ENCODE results near the gene B4GALNT1. TPM values are rescaled to one million over a fixed set of nuclear protein-coding genes. Genes with fewer than 3 reads are reported as not detected.
"Not testable (repeated sequence)": the region's sequence is repeated elsewhere in the genome, so short reads cannot be mapped to it uniquely, and the experiment has no call there.

B4GALNT1 gene
- polyA plus RNA-seq, 6 donors from 2014 or later = not detected

GRCh38 chr12:57590864-57591781, 41.9 kb downstream of the B4GALNT1 start, which contains the start of gene PIP4K2C:
TSS of gene PIP4K2C (plus strand) at chr12:57591192. CDS start at chr12:57591290, 98 bp downstream.
- no peaks in the 10 kb centered on the region for H3K27me3 Mint-ChIP-seq
- H3K9me3 Mint-ChIP-seq = no peaks in the 10 kb centered on the region
- H3K36me3 Mint-ChIP-seq = peaks cover 0 to 11% of the 10 kb centered on the region in 2 donors
- ATAC-seq (ENCODE audit: low read depth in 2 of 2) = peak; percentile 85 to 89
- H3K4me3 Mint-ChIP-seq = peak within 1 kb of the TSS; percentile 84 to 95 (median 90)
- H3K27ac Mint-ChIP-seq = peak within 1 kb of the TSS; percentile 72 to 91 (median 85)
- DNase-seq = peak; percentile 75
- peaks cover 18 to 23% (median 21%) of the 10 kb centered on the region in 3 donors for H3K4me1 Mint-ChIP-seq

GRCh38 chr12:57590479-57590863, 42.5 kb downstream of the B4GALNT1 start:
- Mint-ChIP-seq H3K9me3 (no peaks in the 10 kb centered on the region), H3K36me3 (peaks cover 0 to 6% of the 10 kb centered on the region in 2 donors), H3K4me3 (peak overlapping the region; percentile 84 to 95 (median 90)), H3K4me1 (peaks cover 18 to 23% (median 21%) of the 10 kb centered on the region in 3 donors), H3K27ac (peak overlapping the region; percentile 10 to 91 (median 78)), H3K27me3 (no peaks in the 10 kb centered on the region)
- DNase-seq (no peak), ATAC-seq (ENCODE audit: low read depth in 2 of 2) (no peak)

GRCh38 chr12:57588951-57589610, 43.9 kb downstream of the B4GALNT1 start:
- peaks cover 18 to 23% (median 21%) of the 10 kb centered on the region in 3 donors for H3K4me1 Mint-ChIP-seq
- not testable (repeated sequence) for H3K9me3 Mint-ChIP-seq; ATAC-seq (ENCODE audit: low read depth in 2 of 2); DNase-seq; H3K27ac Mint-ChIP-seq; H3K36me3 Mint-ChIP-seq; H3K27me3 Mint-ChIP-seq
- peak overlapping the region in 2 of 8 donors; percentile 55 to 85 for H3K4me3 Mint-ChIP-seq

- H3K9me3 Mint-ChIP-seq = no peaks in the 10 kb centered on the region
- no peaks in the 10 kb centered on the region for H3K36me3 Mint-ChIP-seq
- ATAC-seq (ENCODE audit: low read depth in 2 of 2) (no peak), DNase-seq (no peak)
- peaks cover 16 to 19% (median 19%) of the 10 kb centered on the region in 3 donors for H3K4me1 Mint-ChIP-seq
- no peak overlapping the region for H3K4me3 Mint-ChIP-seq
- peaks cover 11 to 17% (median 12%) of the 10 kb centered on the region in 3 donors for H3K27me3 Mint-ChIP-seq
- H3K27ac Mint-ChIP-seq = no peak overlapping the region
These were observed 46.1 kb downstream of the B4GALNT1 start for GRCh38 chr12:57586832-57587429.

GRCh38 chr12:57586128-57586527, 46.9 kb downstream of the B4GALNT1 start:
- no peak overlapping the region for H3K27ac Mint-ChIP-seq
- H3K4me3 Mint-ChIP-seq = no peak overlapping the region
- no peak for ATAC-seq (ENCODE audit: low read depth in 2 of 2)
- no peak for DNase-seq
- H3K27me3 Mint-ChIP-seq = peaks cover 17 to 19% (median 19%) of the 10 kb centered on the region in 3 donors
- H3K36me3 Mint-ChIP-seq = no peaks in the 10 kb centered on the region
- H3K4me1 Mint-ChIP-seq = peaks cover 10 to 13% (median 12%) of the 10 kb centered on the region in 3 donors
- no peaks in the 10 kb centered on the region for H3K9me3 Mint-ChIP-seq

- no peak for DNase-seq
- H3K9me3 Mint-ChIP-seq = no peaks in the 10 kb centered on the region
- no peak overlapping the region for H3K27ac Mint-ChIP-seq
- H3K36me3 Mint-ChIP-seq = no peaks in the 10 kb centered on the region
- H3K4me1 Mint-ChIP-seq = peaks cover 4 to 6% (median 6%) of the 10 kb centered on the region in 3 donors
- no peak for ATAC-seq (ENCODE audit: low read depth in 2 of 2)
- H3K27me3 Mint-ChIP-seq = peaks cover 20 to 29% (median 28%) of the 10 kb centered on the region in 3 donors
- no peak overlapping the region for H3K4me3 Mint-ChIP-seq
These were observed 47.8 kb downstream of the B4GALNT1 start for GRCh38 chr12:57585156-57585555.

- Mint-ChIP-seq H3K36me3 (no peaks in the 10 kb centered on the region), H3K27me3 (peaks cover 20 to 34% (median 28%) of the 10 kb centered on the region in 3 donors), H3K27ac (peak overlapping the region in 1 of 6 donors; percentile 76), H3K9me3 (no peaks in the 10 kb centered on the region), H3K4me1 (peaks cover 4 to 6% (median 5%) of the 10 kb centered on the region in 3 donors), H3K4me3 (no peak overlapping the region)
- DNase-seq = no peak
- ATAC-seq (ENCODE audit: low read depth in 2 of 2) = no peak
These were observed 48.3 kb downstream of the B4GALNT1 start for GRCh38 chr12:57584690-57585089.

- Mint-ChIP-seq H3K4me1 (peaks cover 4 to 6% (median 5%) of the 10 kb centered on the region in 3 donors), H3K9me3 (no peaks in the 10 kb centered on the region), H3K27ac (no peak overlapping the region), H3K4me3 (no peak overlapping the region), H3K27me3 (peaks cover 20 to 36% (median 28%) of the 10 kb centered on the region in 3 donors), H3K36me3 (no peaks in the 10 kb centered on the region)
- no peak for DNase-seq
- no peak for ATAC-seq (ENCODE audit: low read depth in 2 of 2)
These were observed 49.0 kb downstream of the B4GALNT1 start for GRCh38 chr12:57584050-57584449.

GRCh38 chr12:57583008-57583831, 49.8 kb downstream of the B4GALNT1 start:
- H3K27ac Mint-ChIP-seq = peak overlapping the region in 2 of 6 donors; percentile 22 to 35
- no peaks in the 10 kb centered on the region for H3K9me3 Mint-ChIP-seq
- H3K4me1 Mint-ChIP-seq = peaks cover 4 to 6% (median 5%) of the 10 kb centered on the region in 3 donors
- H3K36me3 Mint-ChIP-seq = no peaks in the 10 kb centered on the region
- DNase-seq (peak; percentile 78), ATAC-seq (ENCODE audit: low read depth in 2 of 2) (peak; percentile 99 to 100)
- H3K27me3 Mint-ChIP-seq = peaks cover 20 to 41% (median 28%) of the 10 kb centered on the region in 3 donors
- peak overlapping the region in 2 of 8 donors; percentile 45 to 57 for H3K4me3 Mint-ChIP-seq

GRCh38 chr12:57582440-57582839, 50.6 kb downstream of the B4GALNT1 start:
- DNase-seq = no peak
- no peak for ATAC-seq (ENCODE audit: low read depth in 2 of 2)
- Mint-ChIP-seq H3K4me3 (no peak overlapping the region), H3K27ac (no peak overlapping the region), H3K4me1 (peaks cover 4 to 6% (median 5%) of the 10 kb centered on the region in 3 donors), H3K27me3 (peaks cover 20 to 42% (median 28%) of the 10 kb centered on the region in 3 donors), H3K9me3 (no peaks in the 10 kb centered on the region), H3K36me3 (no peaks in the 10 kb centered on the region)

- DNase-seq (no peak), ATAC-seq (ENCODE audit: low read depth in 2 of 2) (no peak)
- H3K9me3 Mint-ChIP-seq = no peaks in the 10 kb centered on the region
- H3K27me3 Mint-ChIP-seq = peaks cover 22 to 44% (median 28%) of the 10 kb centered on the region in 3 donors
- H3K27ac Mint-ChIP-seq = peak overlapping the region in 1 of 6 donors; percentile 63
- H3K4me3 Mint-ChIP-seq = no peak overlapping the region
- no peaks in the 10 kb centered on the region for H3K36me3 Mint-ChIP-seq
- H3K4me1 Mint-ChIP-seq = peaks cover 4 to 6% (median 5%) of the 10 kb centered on the region in 3 donors
These were observed 51.2 kb downstream of the B4GALNT1 start for GRCh38 chr12:57581802-57582201.

- no peak for ATAC-seq (ENCODE audit: low read depth in 2 of 2)
- Mint-ChIP-seq H3K9me3 (no peaks in the 10 kb centered on the region), H3K27ac (no peak overlapping the region), H3K27me3 (peaks cover 33 to 58% (median 33%) of the 10 kb centered on the region in 3 donors), H3K4me1 (peaks cover 4 to 6% (median 5%) of the 10 kb centered on the region in 3 donors), H3K4me3 (no peak overlapping the region), H3K36me3 (no peaks in the 10 kb centered on the region)
- no peak for DNase-seq
These were observed 52.6 kb downstream of the B4GALNT1 start for GRCh38 chr12:57580466-57580795.
